Measurements from ENCODE around the gene EMP1.
"Not testable (repeated sequence)": the region's sequence is repeated elsewhere in the genome, so short reads cannot be mapped to it uniquely, and the experiment has no call there.

Gene EMP1

DNA sequence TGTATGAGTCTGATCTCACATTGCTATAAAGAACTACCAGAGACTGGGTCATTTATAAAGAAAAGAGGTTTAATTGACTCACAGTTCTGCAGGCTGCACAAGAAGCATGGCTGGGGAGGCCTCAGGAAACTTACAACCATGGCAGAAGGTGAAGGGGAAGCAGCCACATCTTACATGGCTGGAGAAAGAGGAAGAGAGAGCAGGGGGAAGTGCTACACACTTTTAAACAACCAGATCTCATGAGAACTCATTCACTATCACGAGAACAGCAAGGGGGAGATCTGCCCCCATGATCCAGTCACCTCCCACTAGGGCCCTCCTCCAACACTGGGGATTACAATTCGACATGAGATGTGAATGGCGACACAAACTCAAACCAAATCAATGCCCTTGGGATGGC, 71.3 kb downstream of the EMP1 start:
- DNase-seq, result not testable (repeated sequence)

DNA sequence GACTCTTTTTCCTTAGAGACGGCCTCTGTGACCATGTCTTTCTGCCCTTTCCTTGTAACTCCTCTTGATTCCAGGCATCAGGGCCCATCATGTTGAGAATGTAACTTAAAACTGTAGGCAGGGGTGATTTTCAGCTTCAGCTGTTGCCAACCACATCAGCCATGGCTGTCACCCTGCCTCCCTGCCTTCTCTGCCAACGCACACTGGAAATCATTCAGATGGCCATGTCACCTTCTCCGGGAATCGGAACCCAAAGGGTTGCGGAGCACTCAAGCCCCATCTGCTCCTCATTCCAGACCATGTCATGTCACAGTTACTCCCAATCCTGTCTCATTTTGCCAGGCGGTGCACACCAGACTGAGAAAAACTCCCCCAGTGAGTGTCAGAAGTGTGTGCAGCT, 72.1 kb downstream of the EMP1 start:
- no peak for DNase-seq

Measured in NCI-H524 treated with DMSO at 0.1 percent for 48 hours (cell line).